Mesodermal cell (in vitro differentiated cells): ENCODE data around the gene MEX3D.

Experiments
- H3K27ac ChIP-seq: 2 replicates; pipeline ENCODE4 v1.7.0; 2013; ENCODE audit warnings: mild to moderate bottlenecking, low read depth, low read length, moderate library complexity; ENCODE audit not compliant: severe bottlenecking
- H3K36me3 ChIP-seq: 2 replicates; pipeline ENCODE4 v1.7.1; 2013; ENCODE audit warnings: mild to moderate bottlenecking, low read length, moderate library complexity; ENCODE audit not compliant: control insufficient read depth, insufficient read depth
- H3K4me1 ChIP-seq: one replicate; pipeline ENCODE4 v1.7.1; 2013; ENCODE audit warnings: mild to moderate bottlenecking, low read length; ENCODE audit not compliant: insufficient read depth, control insufficient read depth, poor library complexity, severe bottlenecking
- H3K4me3 ChIP-seq: 2 replicates; pipeline ENCODE4 v1.7.0; 2013; ENCODE audit warnings: low read length, control low read depth, mild to moderate bottlenecking; ENCODE audit not compliant: insufficient read depth, poor library complexity, severe bottlenecking; ENCODE audit errors: extremely low read depth
- H3K9me3 ChIP-seq: 2 replicates; pipeline ENCODE4 v1.7.1; 2013; ENCODE audit warnings: mild to moderate bottlenecking, low read length, moderate library complexity; ENCODE audit not compliant: control insufficient read depth
- WGBS, 2 experiments: methylation state at CpG; one replicate each; pipeline ENCODE4 v1.1.5; 2013; ENCODE audit warnings: missing lambda C conversion rate in 2 of 2; ENCODE audit not compliant: insufficient coverage in 2 of 2; 5-methylcytosine and 5-hydroxymethylcytosine counted together

The MEX3D gene

GRCh38 chr19:1507763-1508506 is 60.2 kb downstream of the MEX3D start:
- WGBS, 2 experiments: 2 to 3% methylated on average over 34 to 38 of the region's 46 CpGs
- Histone ChIP-seq H3K36me3 (no peaks in the 10 kb centered on the region), H3K4me3 (peak overlapping the region; percentile 37), H3K4me1 (peaks cover 8% of the 10 kb centered on the region), H3K9me3 (no peaks in the 10 kb centered on the region), H3K27ac (peak overlapping the region; percentile 87)

GRCh38 chr19:1507192-1507660 is 60.9 kb downstream of the MEX3D start:
- H3K36me3 ChIP-seq: no peaks in the 10 kb centered on the region
- peak overlapping the region; percentile 37 for H3K4me3 ChIP-seq
- H3K9me3 ChIP-seq: no peaks in the 10 kb centered on the region
- H3K4me1 ChIP-seq: peaks cover 8% of the 10 kb centered on the region
- 79 to 91% methylated on average over 18 to 23 of the region's 23 CpGs for WGBS, 2 experiments
- no peak overlapping the region for H3K27ac ChIP-seq

- 89 to 93% methylated on average over 39 to 44 of the region's 45 CpGs for WGBS, 2 experiments
- no peak overlapping the region for H3K27ac ChIP-seq
- no peaks in the 10 kb centered on the region for H3K9me3 ChIP-seq
- H3K4me1 ChIP-seq: peaks cover 8% of the 10 kb centered on the region
- H3K4me3 ChIP-seq: no peak overlapping the region
- no peaks in the 10 kb centered on the region for H3K36me3 ChIP-seq
Measured at GRCh38 chr19:1505991-1506881, 61.9 kb downstream of the MEX3D start.

GRCh38 chr19:1505012-1505411 is 63.1 kb downstream of the MEX3D start:
- no peaks in the 10 kb centered on the region for H3K36me3 ChIP-seq
- WGBS, 2 experiments: 79 to 81% methylated on average over 7 of the region's 8 CpGs

More at GRCh38 chr19:1505012-1505411, 63.1 kb downstream of the MEX3D start:
- Histone ChIP-seq H3K4me1 (no peaks in the 10 kb centered on the region), H3K4me3 (no peak overlapping the region), H3K27ac (no peak overlapping the region), H3K9me3 (no peaks in the 10 kb centered on the region)
